GM18507 (cell line): ENCODE measurements around the gene BANK1.

Source experiments
- DNase-seq: peaks from one replicate; pipeline ENCODE4 v3.0.0; 2011; ENCODE audit warnings: low read depth; ENCODE audit not compliant: insufficient read length; ENCODE audit errors: extremely low spot score
- FAIRE-seq: peaks from 2 replicates; lab custom pipeline; 2011; peaks lifted over from hg19 to GRCh38; lab: Jason Lieb, UNC

Gene BANK1

GRCh38 chr4:101806914-101807313 lies 16.4 kb downstream of the BANK1 start:
- peak; percentile 25 for DNase-seq
- peak; percentile 94 for FAIRE-seq

GRCh38 chr4:101807351-101807750 lies 16.8 kb downstream of the BANK1 start:
- DNase-seq (no peak), FAIRE-seq (no peak)

GRCh38 chr4:101813604-101814003 lies 23.1 kb downstream of the BANK1 start:
- FAIRE-seq (peak; percentile 45), DNase-seq (no peak)

- no peak for FAIRE-seq
- no peak for DNase-seq
Observed at GRCh38 chr4:101818362-101818761, 27.8 kb downstream of the BANK1 start.

- FAIRE-seq (no peak), DNase-seq (no peak)
Observed at GRCh38 chr4:101823864-101824263, 33.3 kb downstream of the BANK1 start.

- FAIRE-seq (no peak), DNase-seq (no peak)
Observed at GRCh38 chr4:101824500-101824899, 34.0 kb downstream of the BANK1 start.

GRCh38 chr4:101825953-101826352 lies 35.4 kb downstream of the BANK1 start:
- FAIRE-seq, result no peak

GRCh38 chr4:101831816-101832215 lies 41.3 kb downstream of the BANK1 start:
- FAIRE-seq, result no peak
- DNase-seq, result no peak

More at GRCh38 chr4:101825953-101826352, 35.4 kb downstream of the BANK1 start:
- no peak for DNase-seq

- DNase-seq (no peak), FAIRE-seq (no peak)
Observed at GRCh38 chr4:101833480-101833879, 43.0 kb downstream of the BANK1 start.

GRCh38 chr4:101835121-101835904 lies 44.8 kb downstream of the BANK1 start:
- DNase-seq, result no peak
- no peak for FAIRE-seq

- DNase-seq, result no peak
- no peak for FAIRE-seq
Observed at GRCh38 chr4:101843054-101843453, 52.5 kb downstream of the BANK1 start.

- DNase-seq (no peak), FAIRE-seq (peak; percentile 5)
Observed at GRCh38 chr4:101846550-101846949, 56.0 kb downstream of the BANK1 start.

GRCh38 chr4:101850698-101851097 lies 60.2 kb downstream of the BANK1 start:
- FAIRE-seq (peak; percentile 57), DNase-seq (no peak)

GRCh38 chr4:101851672-101852071 lies 61.1 kb downstream of the BANK1 start:
- FAIRE-seq, result peak; percentile 71
- no peak for DNase-seq

GRCh38 chr4:101853028-101853427 lies 62.5 kb downstream of the BANK1 start:
- no peak for DNase-seq
- FAIRE-seq, result peak; percentile 70

- FAIRE-seq (peak; percentile 57), DNase-seq (no peak)
Observed at GRCh38 chr4:101853691-101854090, 63.2 kb downstream of the BANK1 start.

- FAIRE-seq, result no peak
- DNase-seq, result no peak
Observed at GRCh38 chr4:101855239-101855638, 64.7 kb downstream of the BANK1 start.

- DNase-seq (no peak), FAIRE-seq (no peak)
Observed at GRCh38 chr4:101856149-101856548, 65.6 kb downstream of the BANK1 start.

- no peak for FAIRE-seq
Observed at GRCh38 chr4:101857176-101857575, 66.6 kb downstream of the BANK1 start.

GRCh38 chr4:101858641-101859040 lies 68.1 kb downstream of the BANK1 start:
- DNase-seq (no peak), FAIRE-seq (no peak)

More at GRCh38 chr4:101857176-101857575, 66.6 kb downstream of the BANK1 start:
- no peak for DNase-seq

- DNase-seq, result no peak
- FAIRE-seq, result no peak
Observed at GRCh38 chr4:101862595-101862994, 72.1 kb downstream of the BANK1 start.
